SK-N-MC (cell line): ENCODE measurements around the gene LMLN.

Experiments
- EZH2 ChIP-seq: fragments of 200-600 bp; sonication (generic); IDR thresholded peaks from one replicate; pipeline ENCODE4 v1.6.1; 2017; ENCODE audit warnings: antibody characterized with exemption
- FOXP2 ChIP-seq: optimal IDR thresholded peaks from 2 replicates; pipeline ENCODE3; 2011; ENCODE audit warnings: mild to moderate bottlenecking, moderate library complexity; ENCODE audit not compliant: insufficient read depth; ENCODE audit errors: extremely low read length, control extremely low read depth
- POLR2AphosphoS5 ChIP-seq: IDR thresholded peaks from 2 replicates; pipeline ENCODE4 v1.6.1; 2012; ENCODE audit warnings: mild to moderate bottlenecking, low read depth, low read length, borderline replicate concordance

DNA sequence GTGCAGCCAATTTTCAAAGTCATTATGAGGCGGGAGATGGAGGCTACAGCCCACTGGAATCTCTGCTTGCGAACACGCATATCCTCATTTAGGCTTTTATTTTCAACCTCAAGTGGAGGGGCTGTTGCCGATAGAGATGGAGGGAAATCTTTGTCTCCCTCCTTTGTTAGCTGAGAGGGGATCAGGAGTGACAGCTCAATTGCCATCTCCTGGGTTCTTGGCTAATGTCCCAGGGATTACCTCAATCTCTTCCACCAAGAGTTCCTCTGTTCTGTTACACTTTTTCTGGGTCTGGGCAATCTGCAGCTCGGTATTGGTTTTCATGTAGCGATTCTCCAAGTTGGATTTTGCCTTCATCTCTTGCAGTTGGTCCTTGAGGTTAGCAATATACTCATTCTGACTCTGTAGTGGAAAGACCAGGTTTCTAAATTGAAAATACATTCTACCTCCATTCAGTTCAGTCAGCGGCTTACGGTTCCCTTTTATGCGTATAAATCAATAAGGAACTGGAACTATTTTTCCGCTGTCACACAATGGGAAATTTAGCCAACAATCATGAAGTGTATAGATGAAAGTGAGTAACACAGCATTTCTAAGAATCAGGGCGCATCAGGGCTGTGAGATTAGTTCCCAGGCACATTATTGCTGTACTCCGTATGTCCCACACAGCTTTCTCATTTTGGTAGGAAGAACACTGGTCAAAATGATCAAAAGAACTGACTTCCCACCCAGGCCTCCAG, 46.2 kb upstream of the LMLN start:
- TF ChIP-seq EZH2 (no peak), POLR2AphosphoS5 (no peak), FOXP2 (no peak)
